Kidney tubule cell (primary cell): ENCODE results near the gene HPX.

Source experiments
- DNase-seq: peaks from one replicate; pipeline ENCODE4 v3.0.0-alpha.2; 2018; ENCODE audit warnings: low spot score

The HPX gene, protein sequence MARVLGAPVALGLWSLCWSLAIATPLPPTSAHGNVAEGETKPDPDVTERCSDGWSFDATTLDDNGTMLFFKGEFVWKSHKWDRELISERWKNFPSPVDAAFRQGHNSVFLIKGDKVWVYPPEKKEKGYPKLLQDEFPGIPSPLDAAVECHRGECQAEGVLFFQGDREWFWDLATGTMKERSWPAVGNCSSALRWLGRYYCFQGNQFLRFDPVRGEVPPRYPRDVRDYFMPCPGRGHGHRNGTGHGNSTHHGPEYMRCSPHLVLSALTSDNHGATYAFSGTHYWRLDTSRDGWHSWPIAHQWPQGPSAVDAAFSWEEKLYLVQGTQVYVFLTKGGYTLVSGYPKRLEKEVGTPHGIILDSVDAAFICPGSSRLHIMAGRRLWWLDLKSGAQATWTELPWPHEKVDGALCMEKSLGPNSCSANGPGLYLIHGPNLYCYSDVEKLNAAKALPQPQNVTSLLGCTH

DNA sequence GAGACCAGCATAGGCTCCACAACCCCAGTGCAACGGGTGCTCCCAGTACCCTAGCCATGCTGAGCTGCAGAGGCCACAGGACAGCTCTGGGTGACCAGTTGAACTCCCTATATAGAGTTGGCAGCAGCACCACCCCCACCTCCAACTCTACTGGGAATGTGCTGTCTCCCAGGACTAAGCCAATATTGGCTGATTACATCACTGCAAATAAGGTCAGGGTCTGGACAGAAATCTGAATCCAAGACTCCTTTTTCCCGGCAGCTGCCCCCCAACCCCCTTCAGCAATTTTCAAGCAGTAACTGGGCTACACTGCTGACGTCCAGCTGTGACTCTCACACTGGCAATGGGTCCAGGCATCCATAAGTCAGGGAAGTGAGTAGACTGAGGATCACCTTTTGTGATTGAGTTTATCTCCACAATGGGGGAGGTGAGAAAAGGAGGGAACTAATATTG is at the start of gene HPX:
HPX (minus strand) TSS at position 82 of the 453 bp plus-strand sequence; CDS start at position 58, 24 bp downstream.
- DNase-seq = no peak

DNA sequence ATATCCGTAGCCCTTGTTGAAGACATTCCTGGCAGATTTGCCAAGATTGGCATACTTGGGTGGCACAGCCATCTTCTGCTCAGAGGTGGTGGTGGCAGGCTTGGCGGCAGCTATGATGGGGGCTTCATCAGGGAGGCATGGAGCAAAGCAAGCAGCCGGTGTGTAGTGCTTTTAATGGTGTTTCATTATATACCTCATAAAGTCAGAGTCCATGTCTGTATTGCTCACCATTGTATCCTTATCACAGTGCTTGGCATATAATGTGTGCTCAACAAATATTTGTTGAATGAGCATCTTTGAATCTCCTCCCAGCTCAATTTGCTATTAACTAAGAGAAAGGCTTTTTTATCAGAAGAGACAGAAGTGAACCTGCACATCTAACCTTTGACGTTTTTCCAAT is 48.5 kb upstream of the HPX start:
- no peak for DNase-seq

DNA sequence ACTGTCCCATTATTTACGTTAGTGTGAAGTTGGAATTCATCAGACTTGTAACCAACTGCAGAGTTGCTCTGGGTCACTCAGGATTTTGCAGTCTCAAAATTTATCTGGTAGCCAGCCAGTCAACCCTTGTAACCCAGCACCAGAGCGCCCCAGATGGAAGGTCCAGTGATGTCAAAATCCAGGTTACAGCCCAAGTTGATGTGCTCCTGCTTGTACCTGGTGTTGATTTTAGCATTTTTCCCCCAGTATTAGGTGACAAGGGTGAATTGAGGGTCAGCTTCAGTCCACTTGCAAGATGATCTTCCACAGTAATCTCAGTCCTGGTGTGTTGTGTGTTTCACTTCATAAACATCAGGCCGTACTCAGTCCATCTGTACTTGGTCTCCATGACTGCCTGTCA is 48.0 kb upstream of the HPX start:
- no peak for DNase-seq

DNA sequence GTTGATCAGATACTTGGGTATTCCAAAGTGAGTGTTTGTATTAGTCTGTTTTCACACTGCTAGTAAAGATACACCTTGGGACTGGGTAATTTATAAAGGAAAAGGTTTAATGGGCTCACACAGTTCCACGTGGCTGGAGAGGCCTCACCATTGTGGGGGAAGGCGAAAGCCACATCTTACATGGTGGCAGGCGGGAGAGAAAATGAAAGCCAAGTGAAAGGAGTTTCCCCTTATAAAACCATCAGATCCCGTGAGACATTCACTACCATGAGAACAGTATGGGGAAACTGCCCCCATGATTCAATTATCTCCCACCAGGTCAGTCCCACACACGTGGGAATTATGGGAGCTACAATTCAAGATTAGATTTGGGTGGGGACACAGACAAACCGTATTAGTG is 47.6 kb upstream of the HPX start:
- no peak for DNase-seq

DNA sequence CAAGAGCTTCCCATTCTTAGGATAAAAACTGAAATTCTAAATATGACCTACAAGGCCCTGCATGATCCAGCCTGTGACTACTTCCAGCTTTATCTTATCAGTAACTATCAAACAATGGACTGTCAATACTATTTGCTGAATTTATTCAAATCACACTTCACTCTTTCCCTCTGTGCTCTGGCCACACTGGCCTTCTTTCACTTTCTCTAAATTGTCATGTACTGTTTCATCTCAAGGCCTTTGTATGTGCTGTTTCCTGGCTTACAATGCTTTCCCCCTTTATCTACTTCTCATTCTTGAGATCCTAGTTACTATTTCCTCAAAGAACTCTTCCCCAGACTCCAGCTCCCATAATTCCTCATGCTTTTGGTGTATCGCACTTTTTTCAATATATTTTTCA is 46.2 kb upstream of the HPX start:
- DNase-seq = no peak

DNA sequence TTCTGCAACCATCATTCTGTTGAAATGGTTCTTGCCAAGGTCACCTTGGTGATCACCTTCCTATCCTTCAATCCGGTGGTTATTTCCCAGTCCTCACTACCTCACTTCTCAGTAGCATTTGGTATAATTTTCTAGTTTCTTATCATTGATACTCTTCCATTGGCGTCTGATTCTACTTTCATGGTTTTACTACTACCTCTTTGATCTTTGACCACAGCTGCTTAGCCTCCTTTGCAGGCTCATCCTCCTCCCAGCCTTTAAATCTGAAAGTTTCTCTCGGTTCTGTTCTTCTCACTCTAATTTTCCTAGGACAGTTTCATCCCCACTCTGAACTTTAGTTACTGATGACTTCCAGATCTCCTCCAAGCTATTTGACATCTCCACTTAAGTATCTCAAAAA is 45.5 kb upstream of the HPX start:
- DNase-seq = no peak

DNA sequence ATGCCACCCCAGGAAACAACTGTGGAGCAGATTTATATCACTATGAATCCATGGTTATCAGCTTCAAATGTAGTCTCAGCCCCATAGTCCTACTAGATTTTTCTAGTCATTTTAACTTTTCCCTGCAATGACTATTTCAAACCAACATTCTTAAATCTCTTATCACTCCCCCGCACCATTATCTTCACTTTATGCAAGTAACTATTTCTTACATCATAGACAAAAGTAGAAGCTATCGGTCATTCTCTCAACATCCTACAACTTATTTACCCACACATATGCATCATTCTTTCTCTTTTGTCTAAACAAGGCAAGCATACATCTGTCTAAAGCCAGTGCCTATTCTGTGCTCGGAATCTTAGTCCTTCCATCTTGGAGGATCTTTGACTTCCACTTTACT is 44.9 kb upstream of the HPX start:
- no peak for DNase-seq

DNA sequence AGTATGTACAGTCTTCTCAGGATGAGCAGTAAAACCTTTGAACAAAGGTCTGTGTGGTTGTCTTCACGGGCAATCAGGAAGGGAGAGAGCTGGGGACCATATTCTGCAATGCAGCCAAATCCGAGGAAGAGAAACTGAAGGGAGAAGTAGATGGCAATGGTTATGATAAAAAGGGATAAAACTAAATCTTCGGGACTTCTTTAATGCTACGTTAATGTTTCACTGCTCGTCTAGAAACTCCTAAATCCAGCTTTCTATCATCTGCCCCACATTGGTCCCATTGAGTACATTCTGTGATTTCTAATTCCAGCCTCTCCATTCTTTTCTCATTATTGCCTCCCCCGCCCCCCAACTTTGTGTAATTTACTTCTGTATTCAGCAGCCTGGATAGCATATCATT is 42.2 kb upstream of the HPX start:
- DNase-seq = no peak

DNA sequence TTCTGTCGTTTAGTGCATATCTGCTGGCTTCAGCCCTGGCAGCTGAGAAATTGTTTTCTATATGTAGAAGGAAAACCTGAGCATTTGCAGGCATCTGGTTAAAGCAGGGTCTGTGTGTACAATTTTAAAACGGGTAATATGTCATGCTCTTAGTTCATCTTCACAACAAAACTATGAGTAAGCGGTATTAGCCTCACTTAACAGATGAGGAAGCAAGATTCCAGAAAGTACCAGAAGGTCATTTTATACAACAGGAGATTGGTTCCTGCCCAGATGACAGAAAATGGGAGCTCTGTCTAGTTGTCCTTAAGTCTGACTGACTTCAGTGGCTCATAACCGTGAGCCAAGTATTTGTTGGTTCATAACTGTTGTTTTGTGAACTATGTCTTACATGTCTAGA is 41.7 kb upstream of the HPX start:
- no peak for DNase-seq

DNA sequence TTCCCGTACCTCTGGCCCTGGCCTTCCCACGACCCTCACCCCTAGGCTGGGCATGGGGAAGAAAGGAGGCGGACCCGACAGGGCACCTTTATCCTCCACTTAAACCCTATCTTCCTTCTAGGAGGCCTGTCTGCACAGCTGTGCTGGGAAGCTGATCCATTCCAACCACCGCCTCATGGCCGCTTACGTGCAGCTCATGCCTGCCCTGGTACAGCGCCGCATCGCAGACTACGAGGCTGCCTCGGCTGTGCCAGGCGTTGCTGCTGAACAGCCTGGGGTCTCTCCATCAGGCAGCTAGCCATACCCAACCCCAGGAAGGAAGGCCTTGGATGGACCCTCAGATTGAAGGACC is 41.1 kb upstream of the HPX start:
- DNase-seq = peak; percentile 15

DNA sequence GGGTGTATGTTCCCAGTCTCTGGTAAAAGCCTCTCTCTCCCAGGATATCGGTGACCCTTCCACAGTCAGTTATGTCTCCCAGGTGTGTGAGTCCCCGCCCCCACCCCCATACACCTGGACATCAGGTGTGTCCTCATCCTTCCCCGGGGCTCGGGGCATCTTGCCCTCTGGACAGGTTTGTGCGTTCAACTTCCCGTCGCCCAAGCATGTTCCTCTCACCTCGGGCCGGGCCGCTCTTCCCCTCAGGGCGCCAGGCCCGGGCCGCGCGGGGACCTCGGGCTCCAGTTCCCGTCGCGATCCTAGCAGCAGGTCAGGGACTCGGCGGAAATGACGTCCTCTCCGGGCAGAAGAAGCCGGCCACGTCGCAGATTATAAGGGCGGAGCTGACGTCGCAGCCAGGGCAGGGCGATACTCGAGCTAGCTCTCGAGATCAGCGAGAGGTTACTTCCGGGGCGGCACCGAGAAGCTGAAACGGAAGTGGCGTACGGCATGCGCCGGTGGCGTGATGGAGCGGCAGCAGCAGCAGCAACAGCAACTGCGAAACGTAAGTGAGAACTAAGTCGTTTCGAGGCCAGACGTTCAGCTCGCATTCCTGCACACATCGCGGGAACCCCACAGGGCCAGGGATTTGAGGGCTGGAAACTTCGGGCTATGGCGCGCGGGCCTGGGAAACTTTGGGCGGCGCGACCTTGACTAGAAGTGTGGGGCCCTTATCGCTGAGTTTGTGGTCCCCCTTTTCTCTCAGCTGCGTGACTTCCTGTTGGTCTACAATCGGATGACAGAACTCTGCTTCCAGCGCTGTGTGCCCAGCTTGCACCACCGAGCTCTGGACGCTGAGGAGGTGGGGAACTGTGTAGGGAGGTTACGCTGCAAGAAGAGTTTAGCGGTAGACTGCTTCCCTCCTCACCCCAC is 40.5 kb upstream of the HPX start, which contains the start of the genes ARFIP2 and TIMM10B:
ARFIP2 (minus strand) TSS at position 320 of the 912 bp plus-strand sequence. CDS start 910 bp downstream, outside the sequence.
TIMM10B (plus strand) TSS at position 490 of the 912 bp plus-strand sequence; CDS start at position 506, 16 bp downstream.
- DNase-seq = peak; percentile 98

DNA sequence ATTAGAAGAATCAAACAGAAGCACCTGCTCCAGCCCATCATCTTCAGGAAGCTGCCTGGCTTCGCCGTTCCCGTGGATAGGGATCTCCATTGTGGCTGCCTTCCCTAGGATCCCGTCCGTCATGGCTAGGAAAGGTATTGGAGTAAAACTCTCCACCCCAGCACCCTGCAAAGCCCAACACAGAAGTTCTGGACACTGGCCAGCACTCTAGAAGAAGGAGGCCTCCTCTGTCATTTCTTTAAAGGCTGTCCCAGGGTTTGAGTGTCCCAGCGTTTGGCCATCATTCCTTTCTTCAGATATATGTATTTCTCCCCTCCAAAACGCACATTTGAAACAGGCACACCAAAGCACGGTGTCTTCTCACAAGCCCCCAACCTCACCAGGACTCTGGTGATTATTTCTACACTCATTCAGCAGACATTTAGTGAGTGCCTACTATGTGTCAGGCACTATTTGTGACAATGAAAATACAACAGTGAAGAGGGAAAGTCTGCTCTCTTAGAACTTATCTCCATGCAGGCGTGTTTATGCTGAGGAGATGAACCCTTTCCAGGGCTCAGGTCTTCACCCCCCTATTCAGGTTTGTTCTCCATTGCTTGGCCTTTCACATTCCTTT is 39.6 kb upstream of the HPX start:
- no peak for DNase-seq

DNA sequence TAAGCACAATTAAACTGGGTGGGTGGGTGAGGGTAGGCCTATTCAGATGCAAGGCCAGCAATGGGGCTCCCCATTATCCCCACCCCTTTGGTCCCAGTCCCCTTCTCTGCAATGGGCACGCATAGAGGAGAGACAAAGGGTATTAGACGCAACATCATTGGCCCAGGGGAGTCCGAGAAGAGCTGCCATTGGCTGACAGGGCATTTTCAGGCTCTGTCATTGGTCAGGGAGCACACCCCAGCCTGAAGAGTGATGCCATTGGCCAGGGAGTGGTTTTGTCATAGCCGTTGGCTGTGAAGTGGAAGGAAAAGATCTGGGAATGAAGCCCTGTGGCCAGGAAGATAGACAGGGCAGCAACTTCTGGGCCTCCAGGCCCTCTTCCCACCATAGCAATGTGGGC is 35.8 kb upstream of the HPX start:
- DNase-seq = no peak

DNA sequence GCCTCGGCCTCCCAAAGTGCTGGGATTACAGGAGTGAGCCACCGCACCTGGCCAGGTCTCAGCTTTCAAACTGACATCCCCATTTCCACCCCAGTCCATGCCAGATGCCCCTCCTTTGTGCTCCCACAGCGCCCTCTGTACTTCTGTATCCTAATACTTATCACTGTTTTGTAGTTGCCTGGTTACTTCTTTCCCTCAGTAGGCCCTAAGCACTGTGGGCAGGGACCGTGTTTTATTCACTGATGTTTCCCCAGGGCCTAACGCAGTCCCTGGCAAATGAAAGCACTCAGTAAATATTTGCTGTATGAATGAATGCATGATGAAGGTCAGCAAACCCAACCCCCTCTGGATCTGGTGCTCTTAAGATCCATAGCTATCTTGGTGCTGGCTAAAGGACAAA is 35.1 kb upstream of the HPX start:
- DNase-seq = no peak

DNA sequence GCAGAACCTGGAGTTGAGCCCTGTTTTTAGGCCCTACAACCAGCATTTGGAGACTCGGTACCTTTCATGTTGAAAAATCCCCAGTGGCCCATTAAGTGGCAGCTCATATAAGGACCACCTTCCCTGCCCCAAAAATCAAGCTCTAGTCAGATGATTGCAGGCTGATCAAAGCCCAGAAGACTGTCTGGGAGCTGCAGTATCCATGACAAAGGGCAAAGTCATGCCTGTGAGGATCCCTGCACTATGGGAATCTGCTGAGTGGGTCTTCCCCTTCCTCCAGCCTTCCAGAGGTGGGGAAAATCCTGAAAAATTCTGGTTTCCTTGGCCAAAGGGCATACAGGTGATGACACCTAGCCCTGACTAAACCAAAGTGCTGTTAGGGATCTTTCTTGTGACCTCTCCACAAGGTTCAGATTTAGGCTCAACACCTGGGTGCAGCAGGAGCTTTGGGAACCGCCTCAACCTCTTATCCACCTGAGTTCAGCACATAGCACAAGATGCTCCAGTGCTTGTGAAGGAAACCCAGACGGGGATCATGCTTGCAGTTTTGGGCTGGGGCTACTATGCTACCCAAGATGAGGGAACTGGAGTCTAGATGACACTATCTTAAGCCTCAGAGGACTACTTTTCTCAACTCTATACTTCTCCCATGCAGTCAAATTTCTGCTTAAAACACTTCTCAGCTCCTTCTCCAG is 34.2 kb upstream of the HPX start:
- DNase-seq = peak; percentile 2

DNA sequence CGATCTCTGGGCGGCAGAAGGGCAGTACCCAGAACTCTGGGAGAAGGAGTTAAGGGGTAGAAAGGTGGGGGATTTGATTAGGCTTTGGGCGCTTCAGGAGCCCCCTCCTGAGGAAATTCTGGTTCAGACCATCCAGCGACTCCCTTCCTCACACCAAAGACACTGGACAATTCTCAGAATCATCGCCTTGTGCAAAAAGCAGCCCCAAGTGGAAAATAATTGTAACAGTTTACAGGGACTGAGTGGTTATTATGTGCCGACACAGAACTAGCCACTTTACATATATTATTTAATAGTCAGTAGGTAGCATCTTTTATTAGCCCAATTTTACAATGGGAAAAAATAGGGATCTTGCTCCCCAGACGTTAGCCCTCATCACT is 33.6 kb upstream of the HPX start:
- DNase-seq = no peak

DNA sequence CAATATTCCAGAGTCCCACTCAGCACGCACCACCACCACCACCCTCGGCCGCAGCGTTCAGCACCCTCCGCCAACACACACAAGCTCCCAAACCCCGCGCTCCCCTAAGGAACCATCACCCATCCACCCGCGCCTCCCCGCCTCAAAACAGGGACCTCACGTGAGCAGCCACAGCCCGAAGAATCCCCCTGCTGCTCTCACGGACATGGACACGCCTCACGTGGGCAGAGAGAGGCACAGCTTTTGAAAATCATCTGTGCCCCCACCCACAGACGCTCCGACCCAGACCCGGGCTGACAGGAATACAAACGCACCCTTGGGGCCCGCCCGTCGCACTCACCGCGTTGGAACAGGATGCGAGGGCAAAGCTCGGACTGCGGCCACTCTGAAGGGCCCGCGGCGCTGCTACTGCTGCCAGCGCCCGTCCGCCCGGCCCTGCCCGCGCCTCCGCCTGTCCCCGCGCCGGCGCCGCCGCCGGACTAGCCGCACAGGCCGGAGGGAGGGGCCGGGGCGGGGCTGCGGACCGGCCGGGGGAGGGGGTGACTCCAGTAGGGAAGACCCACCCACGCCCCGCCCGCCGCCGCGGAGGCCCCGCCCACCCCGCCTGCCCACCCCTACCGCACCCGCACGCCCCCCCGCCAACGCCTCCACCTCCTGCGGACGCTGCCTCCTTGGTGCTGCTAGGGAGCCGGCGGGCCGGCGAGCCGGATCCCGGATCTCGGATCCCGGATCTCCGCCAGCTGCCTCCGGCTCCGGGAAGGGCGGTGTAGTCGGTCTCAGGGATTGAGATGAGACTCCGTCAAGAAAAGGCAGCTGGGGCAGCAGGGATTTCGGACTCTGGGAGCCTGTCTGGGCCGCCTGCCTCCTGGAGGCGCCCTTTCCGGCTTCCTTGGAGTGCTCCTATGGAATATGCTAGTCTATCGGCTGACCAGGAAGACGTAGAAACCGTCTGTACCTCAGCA is 32.9 kb upstream of the HPX start, which contains the start of gene TRIM3:
TRIM3 (minus strand) TSS at position 491 of the 962 bp plus-strand sequence. CDS start 8,246 bp downstream, outside the sequence.
- peak; percentile 89 for DNase-seq

DNA sequence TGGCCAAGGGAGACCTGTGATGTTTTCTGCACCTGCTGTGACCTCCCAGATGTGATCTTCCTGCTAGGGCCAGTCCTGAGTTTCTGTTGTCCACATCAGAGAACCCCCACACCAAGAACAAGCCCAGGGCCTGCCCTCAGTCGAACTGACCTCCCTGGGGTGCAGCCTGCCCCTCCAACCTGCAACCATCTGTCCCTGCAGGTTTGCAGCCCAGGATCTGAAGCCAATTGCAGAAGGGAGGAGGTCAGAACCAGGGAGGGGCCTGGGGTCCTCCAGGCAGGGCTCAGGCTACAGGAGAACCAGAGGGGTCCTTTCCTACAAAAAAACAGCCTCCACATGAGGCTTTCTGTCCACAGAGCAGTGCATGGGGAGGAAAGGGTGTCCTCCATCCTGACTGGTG is 32.1 kb upstream of the HPX start:
- no peak for DNase-seq

DNA sequence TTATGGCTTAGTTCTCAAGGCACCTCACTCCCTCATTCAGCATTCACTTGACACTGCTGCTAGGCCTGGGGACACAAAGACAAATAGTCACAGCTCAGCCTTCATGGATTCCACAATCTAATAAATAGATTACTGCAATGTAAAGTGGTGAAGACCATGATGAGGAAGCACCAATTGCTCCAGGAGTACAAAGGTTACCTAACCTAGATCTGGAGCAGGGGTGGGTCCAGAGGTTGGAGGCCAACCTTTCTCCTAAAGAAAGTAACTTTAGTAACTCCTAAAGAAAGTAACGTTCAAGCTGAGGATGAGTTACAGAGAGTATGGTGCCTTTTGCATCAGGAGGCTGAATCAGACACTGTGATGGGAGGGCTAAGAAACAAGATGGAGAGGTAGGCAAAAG is 28.8 kb upstream of the HPX start:
- DNase-seq = no peak

DNA sequence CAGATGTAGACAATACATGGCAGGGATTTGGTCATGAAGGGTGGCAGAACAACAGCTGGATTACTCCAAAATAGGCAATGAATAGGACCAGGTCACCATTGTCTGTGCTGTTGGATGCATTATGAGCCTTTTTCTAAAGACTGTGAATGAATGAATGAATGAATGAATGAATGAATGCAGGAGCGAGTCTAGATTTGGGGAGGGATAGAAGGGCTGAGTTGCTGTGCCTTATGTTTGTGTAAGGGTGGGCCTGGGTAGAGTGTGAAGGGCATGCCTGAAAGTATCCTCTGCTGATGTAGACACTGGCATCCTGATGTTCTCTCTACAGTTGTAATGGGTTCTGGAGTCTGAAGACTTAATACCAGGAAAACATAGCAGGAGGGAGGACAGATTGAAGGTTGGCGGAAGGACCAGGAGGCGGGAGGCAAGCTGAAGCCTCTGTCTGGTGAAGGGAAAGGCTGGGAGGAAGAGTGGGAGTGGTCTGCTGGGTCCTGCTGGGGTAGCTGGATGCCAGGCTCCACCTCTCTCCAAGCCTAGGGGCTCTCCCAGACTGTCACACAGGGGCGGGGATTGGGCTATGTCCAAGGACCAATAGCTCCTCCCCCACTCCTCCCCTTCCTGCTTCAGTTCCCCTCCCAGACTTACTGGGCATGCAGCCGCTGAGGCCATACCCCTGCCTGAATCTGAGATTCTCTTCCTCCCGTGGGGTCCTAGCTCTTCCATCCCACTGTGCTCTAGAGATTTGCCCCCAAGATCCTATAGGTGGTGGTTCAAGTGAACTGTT is 28.1 kb upstream of the HPX start:
- DNase-seq = peak; percentile 74
